Fibroblast of lung (primary cell): Measurements from ENCODE around the gene JUP. TPM values are rescaled to one million over a fixed set of nuclear protein-coding genes. Genes with fewer than 3 reads are reported as not detected.
A peak's percentile ranks its signal among the peaks of the same experiment; 100 is the strongest.
"Not testable (repeated sequence)": the region's sequence is repeated elsewhere in the genome, so short reads cannot be mapped to it uniquely, and the experiment has no call there.

Experiments
- DNase-seq, 2 donors: peaks; one replicate each; pipeline versions ENCODE4 v3.0.0 to v3.0.0-alpha.2; 2010; ENCODE audit warnings: low read depth in 2 of 2
- H2AFZ ChIP-seq: 2 replicates; pipeline ENCODE4 v1.5.1; 2012; ENCODE audit warnings: low read length, control low read depth, inconsistent platforms
- H3K27ac ChIP-seq: 2 replicates; pipeline ENCODE4 v1.5.1; 2011; ENCODE audit warnings: low read length, control low read depth; ENCODE audit not compliant: insufficient read depth
- H3K27me3 ChIP-seq: 2 replicates; pipeline ENCODE4 v1.5.1; 2011; ENCODE audit warnings: mild to moderate bottlenecking, low read length; ENCODE audit not compliant: control insufficient read depth, insufficient read depth
- H3K36me3 ChIP-seq: 2 replicates; pipeline ENCODE4 v1.5.1; 2011; ENCODE audit warnings: low read length; ENCODE audit not compliant: control insufficient read depth, insufficient read depth
- H3K4me1 ChIP-seq: 2 replicates; pipeline ENCODE4 v1.5.1; 2011; ENCODE audit warnings: low read length; ENCODE audit not compliant: control insufficient read depth, insufficient read depth; ENCODE audit errors: extremely low read depth
- H3K4me2 ChIP-seq: 2 replicates; pipeline ENCODE4 v1.5.1; 2011; ENCODE audit warnings: low read length, control low read depth; ENCODE audit not compliant: insufficient read depth; ENCODE audit errors: extremely low read depth
- H3K4me3 ChIP-seq, 4 experiments: fragments of 200-600 bp in 1 of 4; sonication (generic) in 1 of 4; replicated peaks in 1 of 4; 2 replicates each; pipeline ENCODE4 v1.5.1; 2011 to 2016; ENCODE audit warnings: low read length in 4 of 4, low read depth in 3 of 4, mild to moderate bottlenecking in 3 of 4, control low read depth in 2 of 4, inconsistent platforms in 1 of 4, mixed read lengths in 1 of 4; ENCODE audit not compliant: insufficient read depth in 1 of 4; ENCODE audit errors: control extremely low read depth in 1 of 4
- H3K79me2 ChIP-seq: 2 replicates; pipeline ENCODE4 v1.5.1; 2012; ENCODE audit warnings: mild to moderate bottlenecking, low read length, inconsistent platforms; ENCODE audit not compliant: control insufficient read depth, insufficient read depth
- H3K9ac ChIP-seq: 2 replicates; pipeline ENCODE4 v1.5.1; 2011; ENCODE audit warnings: mild to moderate bottlenecking, low read length, control low read depth; ENCODE audit not compliant: insufficient read depth
- H3K9me3 ChIP-seq: 2 replicates; pipeline ENCODE4 v1.5.1; 2012; ENCODE audit warnings: low read depth, low read length; ENCODE audit not compliant: control insufficient read depth, insufficient read depth
- H4K20me1 ChIP-seq: 2 replicates; pipeline ENCODE4 v1.5.1; 2011; ENCODE audit warnings: low read length; ENCODE audit not compliant: control insufficient read depth, insufficient read depth; ENCODE audit errors: extremely low read depth
- EZH2 ChIP-seq: IDR thresholded peaks from 2 replicates; pipeline ENCODE4 v1.5.1; 2012; ENCODE audit warnings: low read length, control low read depth, mild to moderate bottlenecking; ENCODE audit errors: missing control alignments
- polyA plus RNA-seq, 2 donors: library from polyadenylated mRNA; depleted of rRNA in 1 of 2; stranded (reverse) in 1 of 2; unstranded in 1 of 2; fragments of >200 nt; gene quantifications; 2 replicates each; pipeline ENCODE4 v1.2.1, GENCODE V29; 2011 to 2012; ENCODE audit warnings: missing spikeins in 1 of 2
- total RNA-seq: library from RNA; depleted of rRNA; stranded (reverse); fragments of >200 nt; gene quantifications from 2 replicates; pipeline ENCODE4 v1.2.1, GENCODE V29; 2014
- TF ChIP-seq, protein P1 (sequence below), 2 donors: IDR thresholded peaks in 1 of 2; conservative IDR thresholded peaks in 1 of 2; 1 replicate in 1 of 2; 2 replicates in 1 of 2; pipeline ENCODE4 v1.5.1; 2011 to 2012; ENCODE audit warnings: low read length in 2 of 2, control low read depth in 1 of 2, inconsistent platforms in 1 of 2, low read depth in 1 of 2, mild to moderate bottlenecking in 1 of 2

The JUP gene
- total and polyA plus RNA-seq, 2 donors (not counting 1 experiment from before 2014, with no cell fraction given), result 3.2 to 13.2 TPM

DNA sequence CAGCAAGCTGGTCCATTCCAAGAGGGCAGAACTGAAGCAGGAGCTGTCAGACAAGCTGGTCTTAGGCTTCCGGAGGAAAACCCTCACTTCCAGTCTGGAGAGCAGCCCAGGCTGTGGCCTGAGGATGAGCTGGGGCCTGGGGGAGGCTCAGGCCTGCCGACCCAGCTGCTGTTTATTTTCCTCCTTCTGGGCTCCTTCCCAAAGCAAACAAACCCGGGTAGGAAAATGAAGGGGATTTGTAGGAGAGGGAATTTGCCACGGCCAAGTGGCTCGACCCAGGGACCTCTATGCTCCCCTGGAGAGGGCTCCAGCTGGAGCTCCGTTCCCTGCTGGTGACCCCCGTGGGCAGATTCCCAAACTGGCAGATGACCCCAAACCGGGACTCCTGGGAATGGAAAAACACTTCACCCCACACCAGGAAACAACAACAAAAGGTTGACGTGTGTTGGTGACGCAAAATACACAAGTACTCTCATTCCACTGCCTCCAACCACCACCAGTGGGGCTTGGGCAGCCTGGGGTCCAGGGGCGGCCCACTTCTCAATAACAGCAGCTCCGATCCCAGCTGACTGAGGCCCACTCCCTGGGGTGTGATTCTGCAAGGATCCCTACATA is 8.8 kb downstream of the JUP start:
- Histone ChIP-seq H4K20me1 (no peaks in the 10 kb centered on the region), H3K9ac (no peak overlapping the region), H3K4me1 (peaks cover 19% of the 10 kb centered on the region), H3K9me3 (no peaks in the 10 kb centered on the region), H3K27ac (peak overlapping the region; percentile 72), H3K79me2 (no peaks in the 10 kb centered on the region), H3K4me3 (peak overlapping the region in 1 of 4 experiments; percentile 14), H3K27me3 (no peaks in the 10 kb centered on the region), H3K4me2 (peak overlapping the region; percentile 80), H3K36me3 (no peaks in the 10 kb centered on the region), H2AFZ (no peak overlapping the region)
- DNase-seq, result peak; percentile 94 to 98
- no peak for TF ChIP-seq EZH2
- TF ChIP-seq, protein P1, sequence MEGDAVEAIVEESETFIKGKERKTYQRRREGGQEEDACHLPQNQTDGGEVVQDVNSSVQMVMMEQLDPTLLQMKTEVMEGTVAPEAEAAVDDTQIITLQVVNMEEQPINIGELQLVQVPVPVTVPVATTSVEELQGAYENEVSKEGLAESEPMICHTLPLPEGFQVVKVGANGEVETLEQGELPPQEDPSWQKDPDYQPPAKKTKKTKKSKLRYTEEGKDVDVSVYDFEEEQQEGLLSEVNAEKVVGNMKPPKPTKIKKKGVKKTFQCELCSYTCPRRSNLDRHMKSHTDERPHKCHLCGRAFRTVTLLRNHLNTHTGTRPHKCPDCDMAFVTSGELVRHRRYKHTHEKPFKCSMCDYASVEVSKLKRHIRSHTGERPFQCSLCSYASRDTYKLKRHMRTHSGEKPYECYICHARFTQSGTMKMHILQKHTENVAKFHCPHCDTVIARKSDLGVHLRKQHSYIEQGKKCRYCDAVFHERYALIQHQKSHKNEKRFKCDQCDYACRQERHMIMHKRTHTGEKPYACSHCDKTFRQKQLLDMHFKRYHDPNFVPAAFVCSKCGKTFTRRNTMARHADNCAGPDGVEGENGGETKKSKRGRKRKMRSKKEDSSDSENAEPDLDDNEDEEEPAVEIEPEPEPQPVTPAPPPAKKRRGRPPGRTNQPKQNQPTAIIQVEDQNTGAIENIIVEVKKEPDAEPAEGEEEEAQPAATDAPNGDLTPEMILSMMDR (conservative IDR thresholded peaks at IDR 0.05 in 1 of 2, IDR thresholded peaks at IDR 0.05 in 1 of 2; ENCODE audit: low read depth in 1 of 2, low read length in 2 of 2), result peak in 1 of 2 donors; percentile 25

DNA sequence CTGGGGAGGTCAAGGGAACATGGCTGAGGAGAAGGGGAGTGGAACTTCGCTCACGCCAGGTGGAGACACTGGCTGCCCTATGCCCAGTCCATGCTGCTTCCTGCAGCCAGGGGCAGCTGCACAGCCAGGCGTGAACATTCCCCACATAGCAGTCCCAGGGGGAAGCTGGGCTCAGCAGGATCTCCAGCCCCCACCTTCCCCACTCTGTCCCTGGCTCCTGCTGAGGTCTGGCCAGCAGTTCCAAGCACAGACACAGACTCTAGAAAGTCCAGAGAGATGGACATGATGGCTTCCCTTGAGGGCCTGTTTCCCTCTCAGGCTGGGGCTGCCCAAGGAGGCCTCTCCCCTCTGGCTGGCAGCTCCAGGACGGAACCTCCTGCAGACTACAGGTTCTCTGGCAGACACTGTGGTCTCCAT is 9.3 kb downstream of the JUP start:
- Histone ChIP-seq H3K9me3 (no peaks in the 10 kb centered on the region), H3K36me3 (no peaks in the 10 kb centered on the region), H3K27ac (peak overlapping the region; percentile 72), H3K4me1 (peaks cover 19% of the 10 kb centered on the region), H2AFZ (no peak overlapping the region), H3K4me3 (no peak overlapping the region), H3K4me2 (peak overlapping the region; percentile 80), H3K9ac (no peak overlapping the region), H4K20me1 (no peaks in the 10 kb centered on the region), H3K79me2 (no peaks in the 10 kb centered on the region), H3K27me3 (no peaks in the 10 kb centered on the region)
- TF ChIP-seq EZH2, result no peak
- TF ChIP-seq, protein P1 (conservative IDR thresholded peaks at IDR 0.05 in 1 of 2, IDR thresholded peaks at IDR 0.05 in 1 of 2; ENCODE audit: low read depth in 1 of 2, low read length in 2 of 2), result no peak
- DNase-seq, result peak in 1 of 2 donors; percentile 68

DNA sequence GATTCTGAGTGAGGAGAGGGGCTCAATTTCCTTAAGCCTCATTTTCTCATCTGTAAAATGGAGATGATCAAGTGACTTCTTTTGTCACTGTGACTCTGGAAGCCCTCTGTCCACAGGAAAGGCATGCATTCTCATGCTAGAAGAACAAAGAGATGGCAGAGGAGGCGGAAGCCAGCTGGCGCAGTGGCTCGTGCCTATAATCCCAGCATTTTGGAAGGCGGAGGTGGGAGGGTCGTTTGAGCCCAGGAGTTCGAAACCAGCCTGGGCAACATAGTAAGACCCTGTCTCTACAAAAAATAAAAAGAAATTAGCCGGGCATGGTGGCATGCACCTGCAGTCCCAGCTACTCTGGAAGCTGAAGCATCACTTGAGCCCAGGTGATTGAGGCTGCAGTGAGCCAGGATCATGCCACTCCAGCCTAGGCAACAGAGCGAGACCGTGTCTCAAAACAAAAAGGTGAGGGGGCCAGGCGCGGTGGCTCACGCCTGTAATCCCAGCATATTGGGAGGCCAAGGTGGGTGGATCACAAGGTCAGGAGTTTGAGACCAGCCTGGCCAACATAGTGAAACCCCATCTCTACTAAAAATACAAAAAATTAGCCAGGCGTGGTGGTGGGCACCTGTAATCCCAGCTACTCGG is 10.1 kb downstream of the JUP start:
- not testable (repeated sequence) for H3K9me3 ChIP-seq, H3K27me3 ChIP-seq, H3K4me3 ChIP-seq, DNase-seq, H2AFZ ChIP-seq, H3K36me3 ChIP-seq, H3K4me2 ChIP-seq, H3K9ac ChIP-seq, H3K27ac ChIP-seq, H4K20me1 ChIP-seq, H3K79me2 ChIP-seq
- peaks cover 19% of the 10 kb centered on the region for H3K4me1 ChIP-seq
